ENCODE results near the gene FZD8.

- TF ChIP-seq CTCF (IDR thresholded peaks at IDR 0.05) (no peak), POLR2A (IDR thresholded peaks at IDR 0.05) (no peak)
These were observed 2.2 kb upstream of the FZD8 start for GRCh38 chr10:35644050-35644950.
